RPMI8226 (cell line): ENCODE data around the gene C7orf33.
"Not testable (repeated sequence)": the region's sequence is repeated elsewhere in the genome, so short reads cannot be mapped to it uniquely, and the experiment has no call there.

Experiments
- DNase-seq: peaks from one replicate; pipeline ENCODE4 v3.0.0-alpha.2; 2015

The C7orf33 gene, protein sequence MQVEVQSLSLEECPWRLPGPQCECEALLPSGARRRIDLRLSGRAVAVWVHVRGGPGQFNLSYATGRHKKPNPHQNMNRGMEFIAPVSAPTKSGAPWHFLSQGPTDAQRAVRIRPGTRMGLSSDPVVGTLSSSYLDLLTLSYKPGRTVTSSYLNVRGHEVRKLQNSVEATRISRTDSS

DNA sequence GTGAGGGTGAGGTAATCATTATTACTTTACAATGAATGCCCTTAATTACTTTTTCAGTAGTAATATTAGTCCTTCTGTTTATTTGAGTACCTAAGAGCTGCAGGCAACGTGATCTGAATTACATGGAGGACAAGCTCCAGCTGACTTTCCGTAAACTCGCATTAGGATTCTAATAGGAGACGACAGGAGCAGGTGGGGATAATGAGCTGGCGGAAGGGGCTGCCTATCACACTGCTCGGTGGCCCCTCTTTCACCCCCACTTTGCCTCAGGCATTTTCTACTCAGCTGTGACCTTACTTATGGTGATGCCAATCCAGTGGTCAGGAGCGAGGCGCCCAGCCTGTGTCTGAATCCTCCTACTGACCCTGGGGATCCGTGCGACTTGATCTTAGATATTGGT is at the start of gene C7orf33:
TSS of gene C7orf33 (plus strand) at position 296 of the 400 bp plus-strand sequence. CDS start 160 bp downstream, outside the sequence.
- DNase-seq = no peak

DNA sequence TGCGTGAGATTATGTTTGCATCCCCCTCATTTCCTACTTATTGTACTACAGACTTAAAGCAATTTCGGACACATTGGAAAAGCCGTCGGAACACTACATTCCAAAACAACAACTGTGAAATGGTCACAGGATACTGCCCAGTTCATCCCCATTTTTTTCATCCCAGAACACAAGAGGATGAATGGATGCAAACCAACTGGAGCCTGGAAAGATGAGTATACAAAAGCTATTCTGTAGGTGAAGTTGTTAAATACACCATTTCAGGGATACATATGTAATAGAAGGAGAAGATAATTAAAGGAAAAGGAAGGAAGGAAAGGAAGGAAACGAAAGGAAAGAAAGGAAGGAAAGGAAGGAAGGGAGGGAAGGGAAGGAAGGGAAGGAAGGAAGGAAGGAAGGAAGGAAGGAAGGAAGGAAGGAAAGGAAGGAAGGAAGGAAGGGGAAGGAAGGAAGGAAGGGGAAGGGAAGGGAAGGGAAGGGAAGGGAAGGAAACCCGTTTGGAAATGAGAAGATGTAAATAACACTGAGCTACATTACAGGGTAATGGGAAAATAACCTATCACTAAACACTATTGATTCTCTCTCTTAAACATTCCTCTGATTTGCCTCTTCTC is 48.6 kb upstream of the C7orf33 start:
- DNase-seq = no peak

DNA sequence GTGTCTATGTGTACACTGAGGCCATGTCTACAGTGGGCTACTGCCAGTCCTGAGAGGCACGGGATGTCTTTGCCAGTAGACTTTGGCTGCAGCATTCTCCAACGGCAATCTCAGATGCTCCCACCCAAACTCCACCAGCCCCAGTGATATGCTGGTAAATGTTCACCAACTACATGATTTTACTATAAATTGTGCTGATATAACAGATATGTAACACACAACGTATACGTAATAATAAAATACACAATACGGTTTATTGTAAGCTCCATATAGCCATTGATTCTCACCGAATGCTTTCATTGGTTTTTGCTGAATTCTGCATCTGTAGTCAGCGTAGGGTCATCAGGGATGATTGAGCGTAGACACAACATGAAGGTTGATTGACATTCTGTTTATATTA is 47.3 kb upstream of the C7orf33 start:
- DNase-seq = no peak

DNA sequence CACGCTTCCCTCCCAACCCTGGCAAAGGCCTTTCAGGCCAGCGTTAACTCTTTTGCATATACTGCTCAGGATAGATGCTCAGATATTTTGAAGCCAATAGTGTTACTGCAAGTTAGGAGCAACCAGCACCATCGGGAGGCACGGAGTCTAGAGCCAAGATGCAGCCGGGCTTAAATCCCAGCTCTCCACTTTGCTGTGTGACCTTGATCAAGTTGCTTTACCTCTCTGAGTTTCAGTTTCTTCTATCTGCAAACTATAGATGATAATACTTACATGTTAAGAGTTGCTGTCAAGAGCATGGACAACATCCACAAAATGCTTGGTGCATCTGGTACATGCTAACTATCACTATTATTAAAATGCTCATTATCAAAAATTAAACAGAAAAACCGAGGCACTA is 45.4 kb upstream of the C7orf33 start:
- DNase-seq = no peak

DNA sequence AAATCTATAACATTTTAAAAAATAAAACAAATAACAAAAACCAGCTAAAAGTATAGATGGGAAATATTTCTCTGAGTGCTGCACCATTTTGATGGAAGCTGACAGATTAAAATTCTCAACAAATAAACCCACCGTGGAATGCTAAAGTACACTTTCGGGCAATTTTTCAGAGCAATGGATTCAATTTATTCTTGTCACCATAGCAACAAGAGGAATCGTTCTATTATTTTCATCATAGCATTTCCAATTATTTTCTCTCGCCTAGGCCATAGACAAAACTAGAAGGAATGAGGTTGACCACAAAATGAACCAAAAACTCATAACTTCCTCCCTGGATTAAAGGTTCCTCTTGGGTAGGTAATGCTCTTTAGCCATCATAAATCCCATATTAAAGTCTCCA is 44.6 kb upstream of the C7orf33 start:
- DNase-seq = no peak

DNA sequence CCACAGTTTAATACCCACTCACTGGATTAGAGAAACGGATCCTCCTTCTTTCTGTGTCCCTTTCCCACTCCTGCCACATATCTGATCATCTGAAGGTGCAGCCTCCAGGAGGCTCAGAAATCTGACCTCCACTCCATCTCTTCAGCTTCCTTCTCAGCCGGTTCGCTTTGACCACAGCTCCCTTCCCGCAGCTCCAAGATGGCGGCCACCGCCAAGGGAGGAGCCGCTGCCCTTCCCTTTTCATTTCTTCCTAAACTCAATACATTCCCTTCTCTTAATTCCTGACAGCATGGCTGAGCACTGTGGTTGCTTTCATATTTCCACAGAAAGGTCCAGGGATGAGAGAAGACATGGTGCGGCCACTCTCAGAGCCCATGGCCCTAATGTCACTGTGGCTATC is 43.7 kb upstream of the C7orf33 start:
- DNase-seq = no peak

DNA sequence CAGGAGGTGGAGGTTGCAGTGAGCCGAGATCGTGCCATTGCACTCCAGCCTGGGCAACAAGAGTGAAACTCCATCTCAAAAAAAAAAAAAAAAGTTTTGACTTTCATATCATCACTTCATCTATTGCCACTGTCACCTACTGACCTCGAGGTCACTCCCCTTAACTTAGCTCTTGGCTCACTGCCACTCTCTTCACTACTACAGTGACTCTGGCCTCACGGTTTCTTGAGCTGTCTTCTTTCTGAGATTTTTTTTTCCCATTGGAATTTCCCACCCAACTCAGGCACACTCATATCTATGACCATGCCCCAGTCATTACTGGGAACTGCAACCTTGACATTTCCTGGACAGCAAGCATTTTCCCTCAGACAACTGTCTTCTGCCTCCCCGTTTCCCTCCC is 42.6 kb upstream of the C7orf33 start:
- peak; percentile 79 for DNase-seq

DNA sequence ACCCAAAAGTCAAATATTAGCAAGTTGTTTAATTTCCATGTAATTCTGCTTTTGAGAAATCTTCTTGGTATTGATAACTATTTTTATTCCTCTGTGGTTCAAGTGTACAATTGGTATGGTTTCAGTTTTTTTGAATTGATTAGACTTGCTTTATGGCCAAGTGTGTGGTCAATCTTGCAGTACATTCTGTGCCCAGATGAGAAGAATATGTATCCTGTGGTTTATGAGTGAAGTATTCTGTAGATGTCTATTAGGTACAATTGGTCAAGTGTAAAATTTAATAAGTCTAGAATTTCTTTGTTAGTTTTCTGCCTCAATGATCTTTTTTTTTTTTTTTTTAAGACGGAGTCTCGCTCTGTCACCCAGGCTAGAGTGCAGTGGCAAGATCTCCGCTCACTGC is 36.6 kb upstream of the C7orf33 start:
- no peak for DNase-seq

DNA sequence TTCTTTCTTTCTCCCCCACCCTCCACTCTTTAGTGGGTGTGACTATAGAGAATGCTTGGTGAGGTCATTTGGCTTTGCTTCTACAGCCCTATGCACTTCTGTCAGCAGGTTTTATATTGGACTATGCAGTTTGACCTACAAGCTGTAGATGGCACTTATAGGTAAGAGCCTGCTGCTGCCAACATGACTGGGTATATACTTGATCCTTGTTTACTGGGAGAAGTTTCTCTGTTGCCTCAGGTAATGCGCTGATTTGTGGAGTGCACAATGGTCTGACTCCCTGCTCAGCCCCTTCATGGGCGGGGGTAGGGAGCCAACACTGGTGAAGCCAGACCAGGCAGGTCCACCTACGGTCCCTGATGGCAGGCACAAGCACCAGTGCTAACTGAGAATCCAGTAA is 33.7 kb upstream of the C7orf33 start:
- DNase-seq = peak; percentile 41

DNA sequence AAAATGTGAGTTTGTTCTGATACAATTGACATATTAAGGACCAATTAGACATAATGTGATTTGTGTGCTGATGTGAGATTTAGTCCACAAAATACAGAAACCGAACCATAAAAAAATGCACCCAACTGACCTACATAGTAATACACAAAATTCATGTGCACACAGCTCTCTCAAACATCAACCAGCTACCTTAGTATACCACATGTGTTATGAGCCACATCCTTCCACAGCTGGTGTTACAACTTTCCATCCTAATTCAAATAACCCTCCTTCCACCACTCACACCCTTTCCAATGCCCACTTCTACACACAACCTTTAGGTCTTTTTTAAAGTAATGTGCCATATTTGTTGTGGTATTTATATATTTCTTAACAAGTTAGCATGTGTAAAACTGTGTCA is 31.7 kb upstream of the C7orf33 start:
- no peak for DNase-seq

DNA sequence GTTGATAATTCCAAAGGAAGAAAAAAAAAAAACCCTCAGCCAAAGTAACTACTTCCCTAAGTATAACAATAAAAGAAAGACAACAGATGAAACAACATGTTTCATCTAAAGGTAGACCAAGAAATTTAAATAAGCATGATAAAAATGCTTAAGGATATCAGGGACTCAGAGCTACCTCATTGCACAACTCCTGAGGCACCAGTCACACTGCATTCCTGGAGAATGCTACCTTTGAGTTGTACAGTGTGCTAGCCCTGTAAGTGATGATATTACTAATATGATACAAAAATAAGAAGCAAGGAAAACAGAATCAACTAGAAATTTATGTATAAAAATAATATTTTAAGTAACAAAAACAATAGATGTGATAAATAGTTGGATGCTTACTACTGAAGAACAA is 29.5 kb upstream of the C7orf33 start:
- DNase-seq = no peak

DNA sequence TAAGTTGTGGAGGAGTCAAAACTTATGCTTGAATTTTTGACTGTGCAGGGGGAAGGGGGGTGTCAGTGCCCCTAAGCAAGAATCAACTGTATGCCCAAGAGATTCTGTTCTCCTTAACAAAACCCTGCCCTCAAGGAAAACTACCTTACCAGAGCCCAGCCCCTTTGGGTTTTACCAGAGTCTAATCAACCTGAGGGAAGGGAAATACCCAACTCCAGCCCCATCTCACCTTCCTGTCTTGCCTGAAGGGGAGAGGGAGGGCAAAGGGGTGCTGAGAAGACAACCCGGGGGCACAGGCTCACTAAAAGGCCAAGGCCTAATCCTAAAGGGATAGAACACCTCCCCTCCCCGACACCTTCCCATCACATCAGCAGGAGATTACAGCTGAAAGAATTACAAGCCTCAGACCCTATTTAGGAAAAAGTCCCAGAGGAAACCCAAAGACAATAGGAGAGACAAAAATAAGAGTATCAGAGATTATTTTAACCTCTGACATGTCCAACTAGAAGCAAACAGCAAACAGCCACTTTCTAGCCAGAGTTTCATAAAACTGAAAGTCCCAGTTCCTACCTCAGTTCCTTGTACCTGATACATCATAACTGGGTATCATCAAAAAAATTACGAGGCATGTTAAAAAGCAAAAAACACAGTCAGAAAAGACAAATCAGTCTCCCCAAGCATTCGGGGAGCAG is 26.8 kb upstream of the C7orf33 start:
- peak; percentile 12 for DNase-seq

DNA sequence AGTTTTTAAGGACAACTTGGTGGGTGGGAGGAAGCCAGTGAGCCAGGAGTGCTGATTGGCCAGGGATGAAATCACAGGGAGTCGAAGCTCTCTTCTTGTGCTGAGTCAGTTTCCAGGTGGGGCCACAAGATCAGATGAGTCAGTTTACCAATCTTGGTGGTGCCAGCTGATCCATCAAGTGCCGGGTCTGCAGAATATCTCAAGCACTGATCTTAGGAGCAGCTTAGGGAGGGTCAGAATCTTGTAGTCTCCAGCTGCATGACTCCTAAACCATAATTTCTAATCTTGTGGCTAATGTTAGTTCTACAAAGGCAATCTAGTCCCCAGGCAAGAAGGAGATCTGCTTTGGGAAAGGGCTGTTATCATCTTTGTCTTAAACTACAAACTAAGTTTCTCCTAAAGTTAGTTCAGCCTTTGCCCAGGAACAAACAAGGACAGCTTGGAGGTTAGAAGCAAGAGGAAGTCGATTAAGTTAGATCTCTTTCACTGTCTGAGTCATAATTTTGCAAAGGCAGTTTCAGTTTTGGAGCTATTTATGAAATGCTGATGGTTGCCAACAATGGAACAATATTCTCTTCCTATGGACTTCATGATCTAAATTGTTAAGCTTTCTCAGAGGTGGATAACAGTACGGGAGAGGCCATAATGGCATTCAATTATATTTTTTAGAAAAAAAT is 26.2 kb upstream of the C7orf33 start:
- peak; percentile 86 for DNase-seq

DNA sequence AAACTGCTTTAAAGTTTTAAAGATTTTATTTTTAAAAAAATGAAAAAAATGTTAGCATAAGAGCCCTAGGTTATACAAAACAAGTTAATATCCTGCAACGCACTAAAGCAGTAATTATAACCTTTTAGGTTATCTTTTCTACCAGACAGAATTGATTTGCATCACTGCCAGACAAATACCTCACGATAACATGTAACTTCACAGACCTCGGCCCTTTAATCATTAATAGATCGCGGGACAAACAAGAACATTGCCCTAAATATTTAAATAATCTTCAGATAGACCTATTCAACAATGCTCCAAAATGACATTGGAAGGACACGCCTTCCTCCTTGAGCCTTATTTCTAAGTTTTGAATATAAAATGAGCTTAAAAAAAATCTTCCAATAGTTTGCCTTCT is 23.8 kb upstream of the C7orf33 start:
- DNase-seq = no peak

DNA sequence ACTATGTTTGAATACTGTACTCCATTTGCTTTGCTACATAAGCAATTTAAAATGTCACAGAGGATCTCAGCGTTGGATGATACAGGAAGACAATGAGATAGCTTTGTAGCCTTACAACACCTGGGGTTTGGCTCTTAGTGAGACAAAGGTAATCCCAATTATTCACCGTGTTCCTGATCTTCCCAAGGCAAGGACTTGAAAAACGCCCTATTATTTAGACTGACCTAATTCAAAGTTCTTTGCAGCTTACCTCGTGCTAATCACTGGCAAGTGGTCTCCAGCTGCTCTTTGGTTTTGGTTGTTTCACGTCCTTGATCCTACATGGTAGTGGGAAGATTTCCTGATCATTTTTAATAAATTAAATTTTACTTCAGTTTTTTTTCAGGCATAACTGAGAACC is 23.0 kb upstream of the C7orf33 start:
- no peak for DNase-seq

DNA sequence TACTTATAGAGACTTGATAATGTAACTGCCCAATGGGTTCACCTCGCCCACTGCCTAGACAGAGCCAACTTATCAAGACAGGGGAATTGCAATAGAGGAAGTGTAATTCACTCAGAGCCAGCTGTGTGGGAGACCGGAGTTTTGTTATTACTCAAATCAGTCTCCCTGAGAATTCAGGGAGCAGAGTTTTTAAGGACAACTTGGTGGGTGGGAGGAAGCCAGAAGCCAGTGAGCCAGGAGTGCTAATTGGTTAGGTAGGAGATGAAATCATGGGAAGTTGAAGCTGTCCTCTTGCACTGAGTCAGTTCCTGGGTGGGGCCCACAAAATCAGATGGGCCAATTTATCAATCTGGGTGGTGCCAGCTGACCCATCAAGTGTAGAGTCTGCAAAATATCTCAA is 20.1 kb upstream of the C7orf33 start:
- no peak for DNase-seq

DNA sequence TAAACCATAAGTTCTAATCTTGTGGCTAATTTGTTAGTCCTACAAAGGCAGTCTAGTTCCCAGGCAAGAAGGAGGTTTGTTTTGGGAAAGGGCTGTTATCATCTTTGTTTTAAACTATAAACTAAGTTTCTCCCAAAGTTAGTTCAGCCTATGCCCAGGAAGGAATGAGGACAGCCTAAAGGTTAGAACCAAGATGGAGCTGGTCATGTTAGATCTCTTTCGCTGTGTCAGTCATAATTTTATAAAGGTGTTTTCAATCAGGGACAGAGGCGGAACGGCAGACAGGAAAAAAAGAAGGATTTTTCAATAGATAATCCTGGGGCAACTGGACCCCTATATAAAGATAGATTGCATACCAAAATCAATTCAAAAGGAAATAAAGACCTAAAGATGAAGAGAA is 19.6 kb upstream of the C7orf33 start:
- DNase-seq = not testable (repeated sequence)

DNA sequence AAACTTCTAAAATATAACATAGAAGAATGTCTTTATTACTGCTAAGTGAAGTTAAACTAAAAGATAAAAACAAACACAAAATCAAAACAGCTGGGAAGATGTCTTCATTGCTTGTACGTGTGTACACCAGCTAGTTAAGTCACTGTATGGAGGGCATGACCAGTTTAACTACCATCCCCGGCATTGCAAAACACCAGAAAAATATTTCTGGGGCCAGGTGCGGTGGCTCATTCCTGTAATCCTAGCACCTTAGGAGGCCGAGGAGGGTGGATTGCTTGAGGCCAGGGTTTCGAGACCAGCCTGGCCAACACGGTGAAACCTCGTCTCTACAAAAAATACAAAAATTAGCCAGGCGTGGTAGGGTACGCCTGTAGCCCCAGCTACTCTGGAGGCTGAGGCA is 19.2 kb upstream of the C7orf33 start:
- DNase-seq = no peak

DNA sequence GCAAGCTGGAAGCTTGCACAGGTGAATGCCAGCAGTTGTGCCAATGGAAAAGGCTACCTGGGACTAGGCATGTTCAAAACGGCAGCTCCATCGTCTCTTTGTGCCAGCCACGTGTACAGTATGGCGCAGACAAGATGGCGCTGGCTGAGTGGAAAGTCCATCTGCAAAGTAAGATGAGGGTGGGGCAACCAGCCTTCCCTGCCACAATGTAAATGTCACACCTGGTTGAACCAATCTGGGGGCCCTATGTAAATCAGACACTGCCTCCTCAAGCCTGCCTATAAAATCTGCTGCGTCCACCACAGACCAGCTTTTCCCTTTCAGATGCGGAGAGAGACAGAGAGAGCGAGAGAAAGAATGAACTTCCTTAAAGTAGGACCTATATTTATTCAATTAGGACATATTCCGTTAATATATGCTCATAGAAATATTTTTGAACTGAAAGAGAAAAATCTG is 18.5 kb upstream of the C7orf33 start:
- no peak for DNase-seq

DNA sequence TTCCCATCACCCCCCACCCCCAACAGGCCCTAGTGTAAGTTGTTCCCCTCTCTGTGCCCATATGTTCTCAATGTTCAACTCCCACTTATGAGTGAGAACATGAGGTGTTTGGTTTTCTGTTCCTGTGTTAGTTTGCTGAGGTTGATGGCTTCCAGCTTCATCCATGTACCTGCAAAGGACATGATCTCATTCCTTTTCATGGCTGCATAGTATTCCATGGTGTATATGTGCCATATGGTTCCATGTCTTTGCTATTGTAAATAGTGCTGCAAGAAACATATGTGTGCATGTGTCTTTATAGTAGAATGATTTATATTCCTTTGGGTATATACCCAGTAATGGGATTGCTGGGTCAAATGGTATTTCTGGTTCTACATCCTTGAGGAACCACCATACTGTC is 17.0 kb upstream of the C7orf33 start:
- DNase-seq = not testable (repeated sequence)

DNA sequence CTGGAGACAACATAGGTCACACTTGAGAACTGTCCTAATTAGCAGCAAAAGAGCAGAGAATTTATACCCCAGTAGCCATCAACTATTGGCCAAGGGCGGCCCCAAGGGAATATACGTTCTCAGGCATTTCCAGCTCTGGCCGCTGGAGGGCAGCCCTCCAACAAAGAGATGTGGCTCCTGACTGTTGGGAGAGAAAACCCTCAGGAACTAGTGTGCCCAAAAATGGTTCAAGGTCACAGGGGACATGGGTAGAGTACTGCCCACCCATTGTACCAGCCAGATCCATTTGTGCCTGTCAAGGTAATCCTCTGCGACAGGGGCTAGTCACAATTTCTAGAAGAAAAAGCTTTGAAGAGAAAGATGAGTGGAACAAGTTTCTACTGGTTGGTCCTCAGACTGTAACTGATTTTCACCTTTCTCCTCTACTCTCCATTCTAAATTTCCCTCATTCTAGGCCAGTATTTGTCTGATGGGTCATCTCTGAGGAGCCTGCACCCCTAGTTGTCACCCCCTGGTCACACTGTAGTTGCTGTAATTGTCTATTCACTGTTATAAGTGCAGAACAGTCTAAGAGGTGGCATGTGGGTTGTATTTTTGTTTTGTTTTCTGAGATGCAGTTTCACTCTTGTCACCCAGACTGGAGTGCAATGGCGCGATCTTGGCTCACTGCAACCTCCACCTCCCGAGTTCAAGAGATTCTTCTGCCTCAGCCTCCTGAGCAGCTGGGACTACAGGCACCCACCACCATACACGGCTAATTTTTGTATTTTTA is 14.7 kb upstream of the C7orf33 start:
- peak; percentile 78 for DNase-seq

DNA sequence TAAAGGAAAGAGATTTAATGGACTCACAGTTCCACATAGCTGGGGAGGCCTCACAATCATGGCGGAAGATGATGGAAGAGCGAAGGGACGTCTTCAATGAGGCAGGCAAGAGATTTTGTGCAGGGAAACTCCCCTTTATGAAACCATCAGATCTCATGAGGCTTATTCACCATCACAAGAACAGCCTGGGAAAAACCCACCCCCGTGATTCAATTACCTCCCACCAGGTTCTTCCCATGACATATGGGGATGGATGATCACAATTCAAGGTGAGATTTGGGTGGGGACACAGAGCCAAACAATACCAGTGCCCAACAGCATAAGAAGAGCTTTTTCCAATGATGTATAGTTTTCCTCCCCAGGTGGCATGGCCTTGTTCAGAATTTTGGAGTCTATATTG is 11.2 kb upstream of the C7orf33 start:
- DNase-seq = no peak

DNA sequence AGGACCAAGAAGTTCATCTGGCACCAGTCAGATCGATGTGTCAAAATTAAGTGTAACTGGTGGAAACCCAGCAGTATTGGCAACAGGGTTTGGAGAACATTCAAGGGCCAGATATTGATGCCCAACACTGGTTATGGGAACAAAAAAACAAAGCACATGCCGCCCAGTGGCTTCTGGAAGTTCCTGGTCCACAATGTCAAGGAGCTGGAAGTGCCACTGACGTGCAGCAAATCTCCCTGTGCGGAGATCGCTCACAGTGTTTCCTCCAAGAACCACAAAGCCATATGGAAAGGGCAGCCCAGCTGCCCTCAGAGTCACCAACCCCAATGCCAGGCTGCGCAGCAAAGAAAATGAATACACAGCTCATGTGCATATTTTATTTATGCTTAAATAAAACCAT is 10.1 kb upstream of the C7orf33 start:
- DNase-seq = no peak
